Endodermal cell (in vitro differentiated cells): ENCODE data around the gene SYNPR. TPM values are rescaled to one million over a fixed set of nuclear protein-coding genes. Genes with fewer than 3 reads are reported as not detected.

Experiments
- DNase-seq: peaks from one replicate; pipeline ENCODE4 v3.0.0-alpha.2; 2017
- H3K27ac ChIP-seq: 2 replicates; pipeline ENCODE4 v1.5.1; 2013; ENCODE audit warnings: mild to moderate bottlenecking, low read depth, low read length, moderate library complexity
- H3K27me3 ChIP-seq: 2 replicates; pipeline ENCODE4 v1.6.1; 2013; ENCODE audit warnings: mild to moderate bottlenecking, low read length, moderate library complexity; ENCODE audit not compliant: insufficient read depth, control insufficient read depth, poor library complexity, severe bottlenecking
- H3K36me3 ChIP-seq: 2 replicates; pipeline ENCODE4 v1.7.0; 2013; ENCODE audit warnings: mild to moderate bottlenecking, low read length, moderate library complexity; ENCODE audit not compliant: control insufficient read depth, insufficient read depth
- H3K4me1 ChIP-seq: one replicate; pipeline ENCODE4 v1.7.0; 2013; ENCODE audit warnings: low read length; ENCODE audit not compliant: control insufficient read depth, insufficient read depth
- H3K4me3 ChIP-seq: 2 replicates; pipeline ENCODE4 v1.5.1; 2013; ENCODE audit warnings: mild to moderate bottlenecking, low read length, moderate library complexity
- H3K9ac ChIP-seq: 2 replicates; pipeline ENCODE4 v1.6.1; 2013; ENCODE audit warnings: mild to moderate bottlenecking, low read length, moderate library complexity; ENCODE audit not compliant: poor library complexity, severe bottlenecking; ENCODE audit errors: extremely low read depth
- H3K9me3 ChIP-seq: 2 replicates; pipeline ENCODE4 v1.6.1; 2013; ENCODE audit warnings: mild to moderate bottlenecking, low read length, moderate library complexity; ENCODE audit not compliant: control insufficient read depth
- H3K27ac Mint-ChIP-seq: 2 replicates; pipeline ENCODE4 v1.8.0; 2020; ENCODE audit warnings: mixed read lengths
- H3K27me3 Mint-ChIP-seq: 2 replicates; pipeline ENCODE4 v1.8.0; 2021; ENCODE audit warnings: mild to moderate bottlenecking, mixed read lengths; ENCODE audit not compliant: insufficient read depth
- H3K36me3 Mint-ChIP-seq: 2 replicates; pipeline ENCODE4 v1.8.0; 2020; ENCODE audit warnings: low read depth, mixed read lengths
- H3K4me1 Mint-ChIP-seq: 2 replicates; pipeline ENCODE4 v1.8.0; 2020; ENCODE audit warnings: mixed read lengths
- H3K4me3 Mint-ChIP-seq: 2 replicates; pipeline ENCODE4 v1.8.0; 2020; ENCODE audit warnings: mild to moderate bottlenecking, moderate library complexity, mixed read lengths
- H3K9me3 Mint-ChIP-seq: 2 replicates; pipeline ENCODE4 v1.8.0; 2020; ENCODE audit warnings: mild to moderate bottlenecking, mixed read lengths
- WGBS, 2 experiments: methylation state at CpG; one replicate each; pipeline versions ENCODE4 v1.1.5 to v1.1.7; 2013; ENCODE audit warnings: missing lambda C conversion rate in 2 of 2, mixed read lengths in 1 of 2; ENCODE audit not compliant: insufficient coverage in 1 of 2, insufficient read length in 1 of 2; 5-methylcytosine and 5-hydroxymethylcytosine counted together
- total RNA-seq, 2 donors: library from RNA; stranded (reverse); fragmentation: NEBNext Ultra II Directional in 1 of 2; extraction: Animal tissue kit (Norgen Biotek cat#: 25700) in 1 of 2; gene quantifications; 2 replicates in 1 of 2; 3 replicates in 1 of 2; pipeline ENCODE4 v1.2.1, GENCODE V29; 2021
- TF ChIP-seq, protein P1 (sequence below): fragments of 200-600 bp; sonication (generic); conservative IDR thresholded peaks from 2 replicates; pipeline ENCODE4 v1.5.0; 2021; ENCODE audit warnings: antibody characterized with exemption, mild to moderate bottlenecking

Gene SYNPR
- total RNA-seq, 2 donors from 2014 or later, result not detected

- Mint-ChIP-seq H3K27me3 (peaks cover 7% of the 10 kb centered on the region), H3K36me3 (no peaks in the 10 kb centered on the region), H3K9me3 (no peaks in the 10 kb centered on the region), H3K4me1 (peaks cover 17% of the 10 kb centered on the region), H3K4me3 (no peak overlapping the region), H3K27ac (no peak overlapping the region)
- 100% methylated on average over 1 of the region's 1 CpG; no CpG with 5 or more reads in 1 of the 2 experiments for WGBS, 2 experiments
- TF ChIP-seq, protein P1, sequence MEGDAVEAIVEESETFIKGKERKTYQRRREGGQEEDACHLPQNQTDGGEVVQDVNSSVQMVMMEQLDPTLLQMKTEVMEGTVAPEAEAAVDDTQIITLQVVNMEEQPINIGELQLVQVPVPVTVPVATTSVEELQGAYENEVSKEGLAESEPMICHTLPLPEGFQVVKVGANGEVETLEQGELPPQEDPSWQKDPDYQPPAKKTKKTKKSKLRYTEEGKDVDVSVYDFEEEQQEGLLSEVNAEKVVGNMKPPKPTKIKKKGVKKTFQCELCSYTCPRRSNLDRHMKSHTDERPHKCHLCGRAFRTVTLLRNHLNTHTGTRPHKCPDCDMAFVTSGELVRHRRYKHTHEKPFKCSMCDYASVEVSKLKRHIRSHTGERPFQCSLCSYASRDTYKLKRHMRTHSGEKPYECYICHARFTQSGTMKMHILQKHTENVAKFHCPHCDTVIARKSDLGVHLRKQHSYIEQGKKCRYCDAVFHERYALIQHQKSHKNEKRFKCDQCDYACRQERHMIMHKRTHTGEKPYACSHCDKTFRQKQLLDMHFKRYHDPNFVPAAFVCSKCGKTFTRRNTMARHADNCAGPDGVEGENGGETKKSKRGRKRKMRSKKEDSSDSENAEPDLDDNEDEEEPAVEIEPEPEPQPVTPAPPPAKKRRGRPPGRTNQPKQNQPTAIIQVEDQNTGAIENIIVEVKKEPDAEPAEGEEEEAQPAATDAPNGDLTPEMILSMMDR, result no peak
- H3K4me3 ChIP-seq, result no peak overlapping the region
- DNase-seq, result no peak
- no peak overlapping the region for H3K27ac ChIP-seq
- no peak overlapping the region for H3K9ac ChIP-seq
- H3K9me3 ChIP-seq, result peaks cover 5% of the 10 kb centered on the region
- H3K36me3 ChIP-seq, result no peaks in the 10 kb centered on the region
- H3K27me3 ChIP-seq, result no peaks in the 10 kb centered on the region
- peaks cover 2% of the 10 kb centered on the region for H3K4me1 ChIP-seq
These were observed 92.0 kb downstream of the SYNPR start for GRCh38 chr3:63370094-63370493.

GRCh38 chr3:63383040-63383439, 104.9 kb downstream of the SYNPR start:
- DNase-seq, result no peak
- Histone ChIP-seq H3K9me3 (no peaks in the 10 kb centered on the region), H3K27ac (no peak overlapping the region), H3K4me3 (no peak overlapping the region), H3K9ac (no peak overlapping the region), H3K4me1 (no peaks in the 10 kb centered on the region), H3K36me3 (no peaks in the 10 kb centered on the region), H3K27me3 (no peaks in the 10 kb centered on the region)
- Mint-ChIP-seq H3K36me3 (no peaks in the 10 kb centered on the region), H3K4me1 (peaks cover 8% of the 10 kb centered on the region), H3K9me3 (no peaks in the 10 kb centered on the region), H3K4me3 (no peak overlapping the region), H3K27me3 (no peaks in the 10 kb centered on the region), H3K27ac (no peak overlapping the region)
- WGBS, 2 experiments, result 100% methylated on average over 1 of the region's 2 CpGs; no CpG with 5 or more reads in 1 of the 2 experiments
- TF ChIP-seq, protein P1, result no peak

DNA sequence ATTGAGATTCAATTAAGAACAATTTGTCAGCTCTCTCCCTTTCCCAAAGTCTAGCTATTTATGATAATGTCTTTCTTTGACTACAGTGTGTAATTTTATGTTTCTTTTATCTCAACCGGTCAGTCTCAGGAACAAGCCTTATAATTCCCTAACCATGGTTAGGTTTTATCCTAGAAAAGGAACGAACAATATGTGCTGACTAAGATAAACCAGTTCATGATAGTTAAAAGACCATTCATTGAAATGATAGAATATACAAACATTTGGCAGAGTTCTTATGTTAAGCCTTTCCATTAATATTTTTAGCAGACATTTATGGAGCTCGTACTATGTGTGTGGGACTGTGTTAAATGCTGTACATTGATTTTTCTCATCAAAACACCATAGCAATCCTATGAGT, 106.3 kb downstream of the SYNPR start:
- Mint-ChIP-seq H3K27me3 (no peaks in the 10 kb centered on the region), H3K4me3 (no peak overlapping the region), H3K4me1 (peaks cover 8% of the 10 kb centered on the region)

More for the DNA sequence above, 106.3 kb downstream of the SYNPR start:
- TF ChIP-seq, protein P1, result no peak
- Histone ChIP-seq H3K27me3 (no peaks in the 10 kb centered on the region), H3K9me3 (no peaks in the 10 kb centered on the region), H3K9ac (no peak overlapping the region), H3K27ac (no peak overlapping the region), H3K4me1 (no peaks in the 10 kb centered on the region), H3K4me3 (no peak overlapping the region), H3K36me3 (no peaks in the 10 kb centered on the region)
- DNase-seq, result no peak
- Mint-ChIP-seq H3K36me3 (no peaks in the 10 kb centered on the region), H3K27ac (no peak overlapping the region), H3K9me3 (no peaks in the 10 kb centered on the region)
- WGBS, 2 experiments, result 82% methylated on average over 2 of the region's 3 CpGs; no CpG with 5 or more reads in 1 of the 2 experiments
